Peyer's patch (tissue), 4 donors: Measurements from ENCODE around the gene SAE1.

Source experiments
- POLR2A ChIP-seq, 2 donors: fragments of 450-650 bp; IDR thresholded peaks; one replicate each; pipeline ENCODE4 v1.5.1; 2017; ENCODE audit warnings: antibody characterized with exemption in 2 of 2, mild to moderate bottlenecking in 2 of 2, moderate library complexity in 2 of 2
- TF ChIP-seq, protein P1 (sequence below), 6 experiments: fragments of 450-650 bp in 4 of 6; fragments of 200-600 bp in 2 of 6; sonication (generic) in 1 of 6; IDR thresholded peaks; one replicate each; pipeline ENCODE4 v1.5.1; 2017 to 2019; ENCODE audit warnings: antibody characterized with exemption in 6 of 6, mild to moderate bottlenecking in 3 of 6, moderate library complexity in 1 of 6

DNA sequence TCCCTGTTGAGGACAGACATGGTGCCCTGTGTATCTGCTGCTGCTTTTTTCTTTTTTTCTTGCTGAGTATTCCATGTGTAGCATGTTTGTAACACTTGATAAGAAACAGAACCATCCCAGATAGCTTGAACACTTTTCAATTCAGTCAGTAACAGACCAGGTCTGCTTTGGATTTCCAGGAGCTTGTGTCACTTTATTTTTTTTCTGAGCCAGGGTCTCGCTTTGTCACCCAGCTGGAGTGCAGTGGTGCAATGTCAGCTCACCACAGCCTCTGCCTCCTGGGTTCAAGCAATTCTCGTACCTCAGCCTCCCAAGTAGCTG lies 56.7 kb downstream of the SAE1 start:
- TF ChIP-seq, protein P1, sequence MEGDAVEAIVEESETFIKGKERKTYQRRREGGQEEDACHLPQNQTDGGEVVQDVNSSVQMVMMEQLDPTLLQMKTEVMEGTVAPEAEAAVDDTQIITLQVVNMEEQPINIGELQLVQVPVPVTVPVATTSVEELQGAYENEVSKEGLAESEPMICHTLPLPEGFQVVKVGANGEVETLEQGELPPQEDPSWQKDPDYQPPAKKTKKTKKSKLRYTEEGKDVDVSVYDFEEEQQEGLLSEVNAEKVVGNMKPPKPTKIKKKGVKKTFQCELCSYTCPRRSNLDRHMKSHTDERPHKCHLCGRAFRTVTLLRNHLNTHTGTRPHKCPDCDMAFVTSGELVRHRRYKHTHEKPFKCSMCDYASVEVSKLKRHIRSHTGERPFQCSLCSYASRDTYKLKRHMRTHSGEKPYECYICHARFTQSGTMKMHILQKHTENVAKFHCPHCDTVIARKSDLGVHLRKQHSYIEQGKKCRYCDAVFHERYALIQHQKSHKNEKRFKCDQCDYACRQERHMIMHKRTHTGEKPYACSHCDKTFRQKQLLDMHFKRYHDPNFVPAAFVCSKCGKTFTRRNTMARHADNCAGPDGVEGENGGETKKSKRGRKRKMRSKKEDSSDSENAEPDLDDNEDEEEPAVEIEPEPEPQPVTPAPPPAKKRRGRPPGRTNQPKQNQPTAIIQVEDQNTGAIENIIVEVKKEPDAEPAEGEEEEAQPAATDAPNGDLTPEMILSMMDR (IDR thresholded peaks at IDR 0.05): no peak
- TF ChIP-seq POLR2A (IDR thresholded peaks at IDR 0.05): no peak
